ENCODE data around the gene FAAH. TPM values are rescaled to one million over a fixed set of nuclear protein-coding genes. Genes with fewer than 3 reads are reported as not detected.

FAAH gene
- total RNA-seq, 4 donors from 2014 or later, result 103 to 199 (median 152) TPM

DNA sequence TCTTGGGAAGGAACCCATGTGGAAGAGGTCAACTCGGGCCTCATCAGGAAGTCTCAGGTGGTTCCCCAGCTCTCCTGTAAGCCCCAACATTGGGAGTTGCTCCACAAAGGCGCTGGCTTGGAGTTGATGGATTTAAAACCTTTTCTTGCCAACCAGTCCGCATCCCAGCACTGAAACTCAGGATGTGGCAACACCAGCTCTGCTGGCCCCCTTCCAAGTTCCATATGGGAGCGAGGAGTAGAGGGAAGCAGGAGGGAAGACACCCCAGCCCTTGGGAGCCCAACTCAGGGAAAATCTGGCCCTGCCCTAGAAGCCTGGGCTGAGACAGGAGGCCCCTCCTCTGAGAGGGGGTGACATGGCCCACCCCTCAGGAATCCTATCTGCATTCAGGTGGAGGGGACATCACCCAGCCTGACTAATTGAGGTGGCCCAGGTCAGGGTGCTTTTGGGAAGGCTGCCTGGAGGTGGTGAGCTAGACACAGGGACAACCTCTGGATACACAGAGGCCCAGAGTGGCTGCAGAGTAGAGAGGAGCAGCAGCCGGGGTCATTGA, 62.4 kb downstream of the FAAH start:
- Histone ChIP-seq H3K4me3 (replicated peaks in 1 of 3) (no peak overlapping the region), H3K9me3 (no peaks in the 10 kb centered on the region), H3K27me3 (no peaks in the 10 kb centered on the region), H3K27ac (no peak overlapping the region), H3K36me3 (no peaks in the 10 kb centered on the region), H3K4me1 (no peaks in the 10 kb centered on the region)
- TF ChIP-seq POLR2A (IDR thresholded peaks at IDR 0.05), result no peak
- TF ChIP-seq, protein P1, sequence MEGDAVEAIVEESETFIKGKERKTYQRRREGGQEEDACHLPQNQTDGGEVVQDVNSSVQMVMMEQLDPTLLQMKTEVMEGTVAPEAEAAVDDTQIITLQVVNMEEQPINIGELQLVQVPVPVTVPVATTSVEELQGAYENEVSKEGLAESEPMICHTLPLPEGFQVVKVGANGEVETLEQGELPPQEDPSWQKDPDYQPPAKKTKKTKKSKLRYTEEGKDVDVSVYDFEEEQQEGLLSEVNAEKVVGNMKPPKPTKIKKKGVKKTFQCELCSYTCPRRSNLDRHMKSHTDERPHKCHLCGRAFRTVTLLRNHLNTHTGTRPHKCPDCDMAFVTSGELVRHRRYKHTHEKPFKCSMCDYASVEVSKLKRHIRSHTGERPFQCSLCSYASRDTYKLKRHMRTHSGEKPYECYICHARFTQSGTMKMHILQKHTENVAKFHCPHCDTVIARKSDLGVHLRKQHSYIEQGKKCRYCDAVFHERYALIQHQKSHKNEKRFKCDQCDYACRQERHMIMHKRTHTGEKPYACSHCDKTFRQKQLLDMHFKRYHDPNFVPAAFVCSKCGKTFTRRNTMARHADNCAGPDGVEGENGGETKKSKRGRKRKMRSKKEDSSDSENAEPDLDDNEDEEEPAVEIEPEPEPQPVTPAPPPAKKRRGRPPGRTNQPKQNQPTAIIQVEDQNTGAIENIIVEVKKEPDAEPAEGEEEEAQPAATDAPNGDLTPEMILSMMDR (IDR thresholded peaks at IDR 0.05), result no peak
- intact Hi-C loops (cut with DNase I), result no loop called here
- DNase-seq, result no peak
- WGBS, 2 donors, result 81 to 83% methylated on average over 4 of the region's 5 CpGs

DNA sequence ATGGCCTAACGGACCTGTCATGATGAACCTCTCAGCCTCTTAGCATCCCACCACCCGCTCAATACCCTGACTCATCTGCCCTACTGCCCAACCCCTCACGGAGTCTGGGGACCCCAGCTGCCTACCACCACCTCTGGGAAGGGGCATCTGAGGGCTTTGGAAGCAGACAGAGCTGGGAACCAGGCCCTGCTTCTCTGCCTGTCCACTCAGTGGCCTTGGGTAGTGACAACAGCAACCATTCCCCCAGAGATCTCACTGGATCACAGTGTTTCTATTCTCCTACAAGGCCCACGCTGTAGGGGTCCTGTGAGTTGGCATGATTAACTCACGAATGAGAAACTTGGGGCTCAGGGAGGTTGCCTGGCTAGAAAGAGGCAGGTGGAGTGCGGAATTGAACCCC, 63.1 kb downstream of the FAAH start:
- intact Hi-C loops (cut with DNase I), result no loop called here
- Histone ChIP-seq H3K4me1 (no peaks in the 10 kb centered on the region), H3K36me3 (no peaks in the 10 kb centered on the region), H3K4me3 (replicated peaks in 1 of 3) (no peak overlapping the region), H3K27ac (no peak overlapping the region), H3K9me3 (no peaks in the 10 kb centered on the region), H3K27me3 (no peaks in the 10 kb centered on the region)
- WGBS, 2 donors, result 87 to 96% methylated on average over 4 to 6 of the region's 6 CpGs
- TF ChIP-seq POLR2A (IDR thresholded peaks at IDR 0.05), result no peak
- TF ChIP-seq, protein P1 (IDR thresholded peaks at IDR 0.05), result no peak
- DNase-seq, result no peak

DNA sequence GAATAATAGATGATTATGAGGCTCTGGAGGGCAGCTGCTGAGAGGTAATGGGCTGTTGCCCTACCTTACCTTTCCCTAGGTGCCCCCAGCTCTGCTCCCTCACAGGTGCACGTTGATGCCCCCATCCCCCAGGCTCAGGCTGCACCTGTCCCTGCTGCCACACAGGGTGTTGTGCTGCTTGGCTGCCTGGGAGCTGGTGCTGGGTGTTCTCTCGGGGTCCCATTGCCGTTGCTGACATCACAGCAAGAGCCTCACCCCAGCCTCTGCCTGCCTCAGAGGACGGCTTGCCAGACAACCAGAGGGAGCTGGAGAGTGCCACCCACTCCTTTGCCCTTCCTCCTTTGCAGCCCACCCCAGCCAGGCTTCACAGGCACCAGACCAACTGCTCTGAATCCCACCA, 64.1 kb downstream of the FAAH start:
- Histone ChIP-seq H3K27ac (no peak overlapping the region), H3K4me3 (replicated peaks in 1 of 3) (no peak overlapping the region), H3K4me1 (no peaks in the 10 kb centered on the region), H3K36me3 (no peaks in the 10 kb centered on the region), H3K9me3 (no peaks in the 10 kb centered on the region), H3K27me3 (no peaks in the 10 kb centered on the region)
- 56 to 70% methylated on average over 2 to 4 of the region's 4 CpGs for WGBS, 2 donors
- DNase-seq, result no peak
- intact Hi-C loops (cut with DNase I), result no loop called here
- TF ChIP-seq, protein P1 (IDR thresholded peaks at IDR 0.05), result no peak
- TF ChIP-seq POLR2A (IDR thresholded peaks at IDR 0.05), result no peak

DNA sequence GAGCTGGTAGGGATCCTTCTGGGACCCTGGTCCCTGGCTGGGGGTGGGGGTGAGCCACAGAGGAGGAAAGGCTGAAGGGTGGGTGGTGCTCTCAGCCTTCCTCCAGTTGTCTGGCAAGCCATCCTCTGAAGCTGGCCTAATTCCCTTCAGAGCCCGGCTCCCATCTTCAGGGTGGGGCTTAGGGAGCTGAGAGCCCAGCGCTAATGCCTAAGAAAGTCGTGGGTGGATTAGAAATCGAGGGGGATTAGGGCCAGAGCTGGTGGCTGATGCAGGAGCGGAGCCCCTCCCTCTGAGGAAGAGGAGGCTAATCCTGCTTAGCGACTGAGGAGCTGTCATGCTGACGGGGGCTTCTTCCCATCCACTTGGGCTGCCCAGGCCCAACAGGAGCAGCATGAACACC, 64.7 kb downstream of the FAAH start:
- H3K36me3 ChIP-seq, result no peaks in the 10 kb centered on the region
- DNase-seq, result no peak
- intact Hi-C loops (cut with DNase I), result no loop called here
- TF ChIP-seq POLR2A (IDR thresholded peaks at IDR 0.05), result no peak
- no peaks in the 10 kb centered on the region for H3K27me3 ChIP-seq
- no peak overlapping the region for H3K4me3 ChIP-seq (replicated peaks in 1 of 3)
- no peaks in the 10 kb centered on the region for H3K4me1 ChIP-seq
- WGBS, 2 donors, result 54 to 58% methylated on average over 6 to 7 of the region's 7 CpGs
- no peak overlapping the region for H3K27ac ChIP-seq
- no peaks in the 10 kb centered on the region for H3K9me3 ChIP-seq

DNA sequence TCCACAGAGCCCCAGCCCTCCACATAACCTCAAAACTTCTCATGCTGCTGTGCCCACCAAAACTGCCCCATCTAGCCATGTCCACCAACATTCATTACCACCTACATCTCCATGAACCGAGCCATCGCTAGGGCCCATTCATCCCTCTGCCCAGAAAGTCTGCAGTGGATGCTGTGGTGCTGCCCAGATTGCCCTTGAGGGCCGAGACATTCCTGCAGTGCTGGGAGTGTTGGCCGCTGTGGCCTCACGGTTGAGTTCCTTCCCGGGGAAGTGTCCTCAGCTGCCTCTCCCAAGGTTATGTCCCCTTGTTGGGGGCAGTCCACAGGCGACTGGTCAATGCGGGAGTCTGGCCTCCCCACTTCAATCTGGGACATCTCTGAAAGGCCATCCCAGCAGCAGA, 65.2 kb downstream of the FAAH start:
- TF ChIP-seq, protein P1 (IDR thresholded peaks at IDR 0.05), result no peak
- TF ChIP-seq POLR2A (IDR thresholded peaks at IDR 0.05), result no peak
- WGBS, 2 donors, result 60 to 65% methylated on average over 5 to 7 of the region's 8 CpGs
- H3K4me3 ChIP-seq (replicated peaks in 1 of 3), result no peak overlapping the region
- intact Hi-C loops (cut with DNase I), result no loop called here
- DNase-seq, result no peak
- no peaks in the 10 kb centered on the region for H3K27me3 ChIP-seq
- no peak overlapping the region for H3K27ac ChIP-seq
- no peaks in the 10 kb centered on the region for H3K36me3 ChIP-seq
- H3K9me3 ChIP-seq, result no peaks in the 10 kb centered on the region
- H3K4me1 ChIP-seq, result no peaks in the 10 kb centered on the region
